HEK293T (cell line): Measurements from ENCODE around the gene CD300H.

Source experiments
- CTCF ChIA-PET: fragments of 350-600 bp; formaldehyde crosslinking; extraction: SDS; loops from one replicate; lab custom pipeline; 2021; ENCODE audit warnings: antibody characterized with exemption, inconsistent platforms; lab: Yijun Ruan, JAX
- POLR2A ChIA-PET: fragments of 350-600 bp; formaldehyde crosslinking; extraction: SDS; loops from one replicate; lab custom pipeline; 2020; ENCODE audit warnings: antibody characterized with exemption, inconsistent platforms; lab: Yijun Ruan, JAX
- DNase-seq: peaks from one replicate; pipeline ENCODE4 v3.0.0; 2012; ENCODE audit warnings: mixed read lengths; ENCODE audit errors: extremely low spot score
- ARNT ChIP-seq: fragments of 450-650 bp; IDR thresholded peaks from 2 replicates; pipeline ENCODE4 v1.6.1; 2017; ENCODE audit warnings: mild to moderate bottlenecking
- BHLHE40 ChIP-seq: fragments of 450-650 bp; IDR thresholded peaks from 2 replicates; pipeline ENCODE4 v1.6.1; 2016; ENCODE audit warnings: mild to moderate bottlenecking, moderate library complexity, borderline replicate concordance
- CTBP1 ChIP-seq: fragments of 450-650 bp; IDR thresholded peaks from 2 replicates; pipeline ENCODE4 v1.6.1; 2016; ENCODE audit warnings: borderline replicate concordance
- ELF4 ChIP-seq: fragments of 450-650 bp; IDR thresholded peaks from 2 replicates; pipeline ENCODE4 v1.6.1; 2017; ENCODE audit warnings: antibody characterized with exemption
- FOXA1 ChIP-seq: fragments of 450-650 bp; IDR thresholded peaks from 2 replicates; pipeline ENCODE4 v1.6.1; 2016; ENCODE audit warnings: mild to moderate bottlenecking
- FOXK2 ChIP-seq: fragments of 450-650 bp; IDR thresholded peaks from 2 replicates; pipeline ENCODE4 v1.6.1; 2016; ENCODE audit warnings: mild to moderate bottlenecking
- FOXM1 ChIP-seq: fragments of 450-650 bp; IDR thresholded peaks from 2 replicates; pipeline ENCODE4 v1.6.1; 2017; ENCODE audit warnings: mild to moderate bottlenecking, borderline replicate concordance
- HDGF ChIP-seq: fragments of 450-650 bp; IDR thresholded peaks from 2 replicates; pipeline ENCODE4 v1.6.1; 2017; ENCODE audit warnings: antibody characterized with exemption, borderline replicate concordance
- L3MBTL2 ChIP-seq: fragments of 450-650 bp; conservative IDR thresholded peaks from 2 replicates; pipeline ENCODE4 v1.6.1; 2016; ENCODE audit warnings: mild to moderate bottlenecking
- LEF1 ChIP-seq: fragments of 450-650 bp; IDR thresholded peaks from 2 replicates; pipeline ENCODE4 v1.6.1; 2017; ENCODE audit warnings: mild to moderate bottlenecking, borderline replicate concordance
- NFRKB ChIP-seq: fragments of 450-650 bp; IDR thresholded peaks from 2 replicates; pipeline ENCODE4 v1.6.1; 2016; ENCODE audit warnings: mild to moderate bottlenecking, moderate library complexity
- PKNOX1 ChIP-seq: fragments of 450-650 bp; IDR thresholded peaks from 2 replicates; pipeline ENCODE4 v1.6.1; 2016
- SP1 ChIP-seq: fragments of 450-650 bp; IDR thresholded peaks from 2 replicates; pipeline ENCODE4 v1.6.1; 2017
- SUZ12 ChIP-seq: fragments of 450-650 bp; IDR thresholded peaks from 2 replicates; pipeline ENCODE4 v1.6.1; 2016; ENCODE audit warnings: mild to moderate bottlenecking
- TARDBP ChIP-seq: fragments of 450-650 bp; IDR thresholded peaks from 2 replicates; pipeline ENCODE4 v1.6.1; 2016
- ZNF384 ChIP-seq: fragments of 450-650 bp; IDR thresholded peaks from 2 replicates; pipeline ENCODE4 v1.6.1; 2016

The CD300H gene

GRCh38 chr17:74592087-74592990, 25.0 kb upstream of the CD300H start, which contains the start of gene CD300LD:
Gene CD300LD, minus strand, starts transcription at chr17:74592283. Its CDS starts 81 bp downstream, at chr17:74592202.
- no peak for DNase-seq
- TF ChIP-seq HDGF (no peak), CTBP1 (no peak), ELF4 (no peak)
- ChIA-PET POLR2A (no interaction called here), CTCF (interaction anchor here (1.0 to 1.1 kb wide), 2 partner anchors 26 to 145 kb away, joined by 3 to 4 read pairs; partner anchors contain the start of gene RAB37)

GRCh38 chr17:74591503-74591902, 24.2 kb upstream of the CD300H start:
- ChIA-PET POLR2A (no interaction called here), CTCF (interaction anchor here (1.1 kb wide), 1 partner anchor 146 kb away, joined by 4 read pairs; the partner anchor contains the start of gene RAB37)
- TF ChIP-seq NFRKB (no peak), SUZ12 (no peak), PKNOX1 (no peak), FOXM1 (no peak), FOXA1 (no peak), TARDBP (no peak), ZNF384 (no peak), BHLHE40 (no peak), FOXK2 (no peak), ELF4 (no peak), CTBP1 (no peak), L3MBTL2 (no peak), ARNT (no peak), HDGF (no peak), LEF1 (no peak), SP1 (no peak)
- DNase-seq, result no peak

- CTCF ChIA-PET, result no interaction called here
- DNase-seq, result no peak
- POLR2A ChIA-PET, result no interaction called here
- no peak for TF ChIP-seq SP1
- TF ChIP-seq HDGF, result no peak
- TF ChIP-seq CTBP1, result no peak
- TF ChIP-seq FOXK2, result no peak
- TF ChIP-seq L3MBTL2, result no peak
- TF ChIP-seq ARNT, result no peak
- TF ChIP-seq LEF1, result no peak
- TF ChIP-seq FOXM1, result no peak
- TF ChIP-seq ELF4, result no peak
- no peak for TF ChIP-seq TARDBP
- no peak for TF ChIP-seq PKNOX1
- TF ChIP-seq SUZ12, result no peak
- TF ChIP-seq ZNF384, result no peak
- TF ChIP-seq BHLHE40, result no peak
- no peak for TF ChIP-seq NFRKB
- no peak for TF ChIP-seq FOXA1
Observed at GRCh38 chr17:74585711-74586110, 18.4 kb upstream of the CD300H start.

GRCh38 chr17:74584292-74585060, 17.2 kb upstream of the CD300H start:
- TF ChIP-seq LEF1 (no peak), CTBP1 (no peak), ELF4 (no peak), PKNOX1 (no peak), FOXA1 (no peak), SUZ12 (no peak), ZNF384 (no peak), HDGF (no peak), FOXM1 (no peak), FOXK2 (no peak), TARDBP (no peak), BHLHE40 (no peak), L3MBTL2 (no peak), SP1 (no peak), ARNT (no peak), NFRKB (no peak)
- no peak for DNase-seq
- POLR2A ChIA-PET, result no interaction called here
- CTCF ChIA-PET, result interaction anchor here (1.6 kb wide), 1 partner anchor 18 kb away, joined by 5 read pairs; no protein-coding TSS in a partner anchor

- DNase-seq, result no peak
- TF ChIP-seq FOXM1 (no peak), CTBP1 (no peak), HDGF (no peak), ELF4 (no peak), SP1 (no peak), FOXK2 (no peak), TARDBP (no peak), BHLHE40 (no peak)
- CTCF ChIA-PET, result no interaction called here
- POLR2A ChIA-PET, result no interaction called here
Observed at GRCh38 chr17:74582633-74583032, 15.3 kb upstream of the CD300H start.
